Measurements from ENCODE around the gene APOBEC3G.

APOBEC3G gene

GRCh38 chr22:39092111-39092862, 15.2 kb downstream of the APOBEC3G start:
- DNase-seq: no peak

GRCh38 chr22:39094717-39095389, 17.8 kb downstream of the APOBEC3G start:
- DNase-seq: peak; percentile 30

- DNase-seq: no peak
Observed at GRCh38 chr22:39095971-39096370, 18.9 kb downstream of the APOBEC3G start.

- DNase-seq: no peak
Observed at GRCh38 chr22:39097098-39098020, 20.3 kb downstream of the APOBEC3G start, which contains the start of gene APOBEC3H. APOBEC3H (plus strand) TSS chr22:39097244; CDS start chr22:39100279, 3,035 bp downstream.

- no peak for DNase-seq
Observed at GRCh38 chr22:39098026-39098425, 21.0 kb downstream of the APOBEC3G start.

GRCh38 chr22:39098576-39098975, 21.5 kb downstream of the APOBEC3G start:
- no peak for DNase-seq

GRCh38 chr22:39101226-39101625, 24.2 kb downstream of the APOBEC3G start:
- no peak for DNase-seq

GRCh38 chr22:39103431-39103830, 26.4 kb downstream of the APOBEC3G start:
- DNase-seq: no peak

- no peak for DNase-seq
Observed at GRCh38 chr22:39106326-39106725, 29.3 kb downstream of the APOBEC3G start.

- no peak for DNase-seq
Observed at GRCh38 chr22:39108487-39108886, 31.4 kb downstream of the APOBEC3G start.

GRCh38 chr22:39109361-39109760, 32.3 kb downstream of the APOBEC3G start:
- no peak for DNase-seq

- no peak for DNase-seq
Observed at GRCh38 chr22:39110631-39111561, 33.8 kb downstream of the APOBEC3G start.

GRCh38 chr22:39114112-39114511, 37.0 kb downstream of the APOBEC3G start:
- no peak for DNase-seq

GRCh38 chr22:39115570-39115969, 38.5 kb downstream of the APOBEC3G start:
- DNase-seq: no peak

GRCh38 chr22:39115977-39116621, 39.0 kb downstream of the APOBEC3G start:
- DNase-seq: no peak

- peak; percentile 61 for DNase-seq
Observed at GRCh38 chr22:39117585-39118191, 40.6 kb downstream of the APOBEC3G start.

- DNase-seq: no peak
Observed at GRCh38 chr22:39120983-39121382, 43.9 kb downstream of the APOBEC3G start.

GRCh38 chr22:39122772-39123470, 45.8 kb downstream of the APOBEC3G start:
- DNase-seq: no peak

GRCh38 chr22:39123751-39124581, 46.9 kb downstream of the APOBEC3G start:
- DNase-seq: no peak
